GM23248 (cell line): Measurements from ENCODE around the gene CMTR1.

Experiments
- EZH2 ChIP-seq: fragments of 200-600 bp; sonication (generic); IDR thresholded peaks from 2 replicates; pipeline ENCODE4 v1.6.1; 2018; ENCODE audit warnings: antibody characterized with exemption, mild to moderate bottlenecking; ENCODE audit not compliant: insufficient read depth, poor library complexity, severe bottlenecking
- EZH2phosphoT487 ChIP-seq: fragments of 200-600 bp; sonication (generic); IDR thresholded peaks from 2 replicates; pipeline ENCODE4 v1.6.1; 2018; ENCODE audit warnings: antibody characterized with exemption, moderate library complexity, mild to moderate bottlenecking, low read depth; ENCODE audit not compliant: insufficient read depth

- TF ChIP-seq EZH2, result no peak
- TF ChIP-seq EZH2phosphoT487, result no peak
Measured at GRCh38 chr6:37488476-37488875, 55.5 kb downstream of the CMTR1 start.
